HG03442 (cell line): ENCODE measurements around the gene NCOA5.
A peak's percentile ranks its signal among the peaks of the same experiment; 100 is the strongest.
"Not testable (repeated sequence)": the region's sequence is repeated elsewhere in the genome, so short reads cannot be mapped to it uniquely, and the experiment has no call there.

Source experiments
- ATAC-seq: cut with Tn5 transposase; IDR thresholded peaks from one replicate; pipeline ENCODE4 v1.9.1; 2021; ENCODE audit warnings: mild to moderate bottlenecking, moderate library complexity; ENCODE audit not compliant: unreplicated experiment

The NCOA5 gene

GRCh38 chr20:46121184-46121930, 31.6 kb upstream of the NCOA5 start:
- ATAC-seq: no peak

DNA sequence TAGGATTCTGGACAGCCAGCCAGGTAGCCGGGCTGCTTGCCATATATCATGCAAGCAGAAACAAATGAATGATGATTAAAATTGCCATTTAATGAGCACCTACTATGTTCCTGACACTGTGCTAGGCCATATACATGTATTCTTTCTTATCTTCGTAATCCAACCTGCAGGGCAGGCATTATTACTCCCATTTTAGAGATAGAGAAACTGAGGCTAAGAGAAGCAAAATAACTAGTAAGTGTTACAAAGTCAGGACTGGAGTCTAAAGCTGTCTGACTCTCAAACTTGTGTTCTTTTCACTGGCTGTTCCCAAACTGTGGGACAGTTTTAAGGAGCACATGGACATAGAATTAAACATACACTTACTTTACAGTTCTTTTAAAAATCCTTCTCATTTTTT, 30.4 kb upstream of the NCOA5 start:
- ATAC-seq: no peak

DNA sequence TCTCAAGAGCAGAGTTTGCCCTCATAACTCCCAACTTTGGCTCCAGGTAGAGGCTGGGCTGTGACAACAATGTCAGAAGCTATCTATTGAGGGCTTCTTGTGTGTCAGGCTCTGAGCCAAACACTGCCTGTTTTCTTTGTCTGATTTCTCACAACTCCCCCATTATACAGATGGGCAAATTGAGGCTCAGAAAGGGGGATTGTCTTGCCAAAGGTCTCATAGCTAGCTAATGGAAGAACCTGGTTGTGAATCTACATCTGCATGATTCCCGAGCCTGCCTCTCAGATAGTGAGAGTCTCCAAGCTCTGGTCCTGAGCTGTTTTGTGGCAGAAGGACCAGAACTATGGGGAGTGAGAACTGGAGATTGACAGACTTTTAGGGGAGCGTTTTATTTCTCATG, 29.8 kb upstream of the NCOA5 start:
- ATAC-seq: no peak

DNA sequence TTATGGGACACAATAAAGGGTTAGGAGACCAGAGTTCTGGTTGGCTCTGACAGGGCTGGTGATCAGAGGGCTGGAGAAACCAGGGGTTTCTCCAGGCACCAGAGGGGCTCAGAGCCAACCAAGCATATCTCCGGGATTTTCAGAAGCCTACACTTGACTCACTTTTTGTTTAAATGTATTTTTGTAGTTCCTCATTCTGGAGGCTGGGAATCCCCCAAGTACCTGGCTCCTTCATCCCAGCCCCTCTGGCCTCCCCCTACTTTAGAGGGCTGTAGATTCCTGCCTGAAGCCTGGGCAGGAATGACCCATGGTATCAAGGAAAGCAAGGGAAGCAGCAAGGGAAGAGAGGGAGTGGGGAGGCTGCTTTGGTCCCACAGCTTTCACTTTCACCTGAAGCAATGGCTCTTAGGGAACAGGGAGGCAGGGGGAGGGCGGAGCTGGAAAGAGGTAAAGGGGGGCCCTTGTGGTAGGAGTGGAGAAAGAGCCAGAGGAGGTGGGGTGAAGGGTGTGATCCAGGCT, 29.3 kb upstream of the NCOA5 start:
- ATAC-seq: peak; percentile 24

DNA sequence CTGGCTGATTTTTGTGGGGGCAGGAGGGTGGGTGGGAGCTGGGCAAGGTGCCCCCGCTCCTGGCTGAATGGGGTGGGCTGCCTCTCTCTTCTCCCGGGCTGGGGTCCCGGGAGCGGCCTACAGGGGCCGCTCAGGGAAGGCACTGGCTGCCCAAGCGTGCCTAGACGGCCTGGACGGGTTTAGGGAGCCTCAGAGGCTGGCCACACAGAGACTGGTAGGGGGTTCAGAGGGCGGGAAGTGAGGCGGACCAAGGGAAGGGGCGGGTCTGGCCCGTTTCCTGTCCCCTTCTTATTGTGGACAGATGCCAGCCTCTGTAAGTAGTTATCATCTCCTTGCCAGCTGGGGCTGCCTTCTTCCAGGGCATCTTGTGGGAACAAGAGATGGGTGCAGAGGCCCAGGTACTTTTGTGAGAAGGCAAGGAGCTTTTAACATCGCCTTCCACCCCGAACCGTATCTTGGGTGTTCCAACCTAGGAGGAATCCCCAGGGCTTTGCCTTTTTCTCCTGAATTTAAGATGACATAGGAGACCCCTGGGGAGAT, 28.8 kb upstream of the NCOA5 start:
- peak; percentile 30 for ATAC-seq

- ATAC-seq: peak; percentile 67
Measured at GRCh38 chr20:46117704-46118467, 28.1 kb upstream of the NCOA5 start, which contains the start of gene CD40. Gene CD40, plus strand, starts transcription at chr20:46118314. Its CDS starts 30 bp downstream, at chr20:46118344.

- ATAC-seq: no peak
Measured at GRCh38 chr20:46114449-46114848, 24.7 kb upstream of the NCOA5 start.

DNA sequence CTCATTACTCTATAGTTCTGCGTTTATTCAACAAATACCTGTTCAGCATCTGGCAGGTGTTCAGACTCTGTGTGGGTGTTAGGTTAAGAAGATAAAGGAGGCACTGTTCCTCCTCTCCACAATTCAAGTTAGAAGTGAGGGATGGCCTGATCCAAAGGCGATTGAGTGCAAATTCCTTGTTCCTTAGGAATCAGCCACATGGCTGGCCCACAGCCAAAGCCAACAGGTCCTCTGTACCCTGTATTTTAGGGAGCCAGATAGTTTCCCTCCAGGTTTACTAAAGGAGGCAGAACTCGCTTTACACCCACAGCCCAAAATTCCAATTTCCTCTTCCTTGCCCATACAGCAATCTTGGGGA, 23.3 kb upstream of the NCOA5 start:
- no peak for ATAC-seq

- ATAC-seq: no peak
Measured at GRCh38 chr20:46112430-46113112, 22.8 kb upstream of the NCOA5 start.

DNA sequence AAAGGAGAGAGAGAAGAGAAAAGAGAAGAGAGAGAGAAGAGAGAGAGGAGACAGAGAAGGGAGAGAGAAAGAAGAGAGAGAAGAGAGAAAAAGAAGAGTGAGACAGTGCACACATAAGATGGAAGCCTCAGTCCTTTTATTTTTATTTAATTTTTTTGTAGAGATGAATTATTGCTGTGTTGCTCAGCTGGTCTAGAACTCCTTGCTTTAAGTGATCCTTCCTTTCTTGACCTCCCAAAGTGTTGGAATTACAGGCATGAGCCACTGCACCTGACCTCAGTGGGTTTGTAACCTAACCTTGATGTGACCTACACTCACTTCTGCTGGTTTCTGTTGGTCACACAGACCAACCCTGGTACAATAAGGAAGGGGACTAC, 22.1 kb upstream of the NCOA5 start:
- ATAC-seq: no peak

DNA sequence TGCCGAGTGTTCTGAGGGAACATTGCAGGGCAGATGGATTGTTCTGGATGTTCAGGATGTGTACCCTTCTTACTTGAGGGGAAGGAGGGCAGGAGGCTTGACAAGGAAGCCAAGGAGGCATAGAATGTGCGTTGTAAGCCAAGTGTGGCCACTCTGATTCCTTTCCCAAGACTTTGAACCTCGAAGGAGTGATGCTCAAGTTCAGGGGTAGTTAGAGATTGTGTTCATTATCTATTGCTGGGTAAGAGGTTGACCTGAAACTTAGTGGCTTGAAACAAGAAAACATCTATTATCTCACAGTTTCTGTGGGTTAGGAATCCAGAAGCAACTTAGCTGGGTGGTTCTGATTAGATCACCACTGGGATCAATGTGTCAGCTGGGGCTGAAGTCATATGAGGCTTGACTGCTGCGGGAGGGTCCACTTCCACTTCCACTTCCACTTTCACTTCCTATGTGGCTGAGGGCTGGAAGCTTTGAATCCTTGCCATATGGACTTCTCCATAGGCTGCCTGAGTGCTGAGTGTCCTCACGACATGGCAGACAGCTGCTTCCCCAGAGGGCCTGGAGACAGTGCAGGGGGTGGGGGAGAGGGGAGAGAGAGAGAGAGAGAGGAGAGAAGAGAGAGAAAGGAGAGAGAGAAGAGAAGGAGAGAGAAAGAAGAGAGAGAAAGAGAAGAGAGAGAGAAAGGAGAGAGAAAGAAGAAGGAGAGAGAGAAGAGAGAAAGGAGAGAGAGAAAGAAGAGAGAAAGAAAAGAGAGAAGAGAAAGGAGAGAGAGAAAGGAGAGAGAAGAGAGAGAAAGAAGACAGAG, 21.5 kb upstream of the NCOA5 start:
- ATAC-seq: peak; percentile 44

DNA sequence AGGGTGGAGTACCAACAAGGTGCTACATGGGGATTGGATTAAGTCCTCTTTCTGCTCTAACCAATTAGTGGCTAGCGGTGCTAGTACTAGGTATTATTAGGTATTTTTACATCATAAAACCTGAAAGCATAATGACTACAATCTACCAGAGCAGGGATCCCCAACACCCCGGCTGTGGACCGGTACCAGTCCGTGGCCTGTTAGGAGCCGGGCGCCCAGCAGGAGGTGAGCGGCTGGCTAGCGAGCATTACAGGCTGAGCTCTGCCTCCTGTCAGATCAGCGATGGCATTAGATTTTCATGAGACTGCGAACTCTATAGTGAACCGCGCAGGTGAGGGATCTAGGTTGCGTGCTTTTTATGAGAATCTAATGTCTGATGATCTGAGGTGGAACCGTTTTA, 19.2 kb upstream of the NCOA5 start:
- no peak for ATAC-seq

- peak; percentile 76 for ATAC-seq
Measured at GRCh38 chr20:46108435-46108841, 18.7 kb upstream of the NCOA5 start.

GRCh38 chr20:46107061-46107460, 17.3 kb upstream of the NCOA5 start:
- ATAC-seq: no peak

DNA sequence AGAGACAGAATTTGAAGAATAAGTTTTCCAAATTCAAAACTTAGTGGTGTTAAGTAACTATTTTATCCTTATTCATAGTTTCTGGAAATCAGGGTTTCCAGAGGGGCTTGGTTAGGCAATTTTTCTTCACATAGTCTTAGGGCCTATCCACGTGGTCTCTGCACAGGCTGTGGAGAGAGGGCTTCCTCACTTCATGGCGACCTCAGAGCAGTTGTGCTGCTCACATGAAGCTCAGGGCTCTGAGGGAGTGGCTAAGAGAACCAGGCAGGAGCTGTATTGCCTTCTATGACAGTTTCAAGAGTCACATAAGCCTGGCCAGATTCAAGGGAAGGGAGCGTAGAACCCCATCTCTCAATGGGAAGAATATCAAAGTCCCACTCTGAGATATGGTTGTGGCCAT, 14.5 kb upstream of the NCOA5 start:
- no peak for ATAC-seq

DNA sequence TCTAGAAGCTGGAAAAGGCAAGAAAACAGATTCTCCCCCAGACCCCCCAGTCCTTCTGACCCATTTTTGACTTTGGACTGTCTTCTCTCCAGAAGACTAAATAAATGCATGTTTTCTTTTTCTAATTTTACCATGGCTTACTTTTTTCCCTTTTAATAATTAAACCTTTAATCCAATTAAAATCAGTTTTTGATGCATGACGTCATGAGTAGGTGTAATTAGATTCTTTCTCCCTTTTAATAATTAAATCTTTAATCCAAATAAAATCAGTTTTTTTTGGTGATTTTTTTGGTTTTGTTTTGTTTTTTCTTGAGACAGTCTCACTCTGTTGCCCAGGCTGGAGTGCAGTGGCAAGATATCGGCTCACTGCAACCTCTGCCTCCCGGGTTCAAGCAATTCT, 13.2 kb upstream of the NCOA5 start:
- no peak for ATAC-seq

GRCh38 chr20:46101957-46102356, 12.2 kb upstream of the NCOA5 start:
- ATAC-seq: no peak

GRCh38 chr20:46100988-46101387, 11.2 kb upstream of the NCOA5 start:
- ATAC-seq: no peak

DNA sequence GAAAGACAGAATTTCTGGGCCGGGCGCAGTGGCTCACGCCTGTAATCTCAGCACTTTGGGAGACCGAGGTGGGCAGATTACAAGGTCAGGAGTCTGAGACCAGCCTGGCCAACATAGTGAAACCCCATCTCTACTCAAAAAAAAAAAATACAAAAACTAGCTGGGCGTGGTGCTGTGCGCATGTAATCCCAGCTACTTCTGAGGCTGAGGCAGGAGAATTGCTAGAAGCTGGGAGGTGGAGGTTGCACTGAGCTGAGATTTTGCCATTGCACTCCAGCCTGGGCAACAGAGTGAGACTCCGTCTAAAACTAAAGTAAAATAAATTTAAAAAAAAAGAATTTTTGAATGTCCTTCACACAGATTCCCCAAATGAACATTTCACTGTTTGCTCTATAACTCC, 10.7 kb upstream of the NCOA5 start:
- not testable (repeated sequence) for ATAC-seq

DNA sequence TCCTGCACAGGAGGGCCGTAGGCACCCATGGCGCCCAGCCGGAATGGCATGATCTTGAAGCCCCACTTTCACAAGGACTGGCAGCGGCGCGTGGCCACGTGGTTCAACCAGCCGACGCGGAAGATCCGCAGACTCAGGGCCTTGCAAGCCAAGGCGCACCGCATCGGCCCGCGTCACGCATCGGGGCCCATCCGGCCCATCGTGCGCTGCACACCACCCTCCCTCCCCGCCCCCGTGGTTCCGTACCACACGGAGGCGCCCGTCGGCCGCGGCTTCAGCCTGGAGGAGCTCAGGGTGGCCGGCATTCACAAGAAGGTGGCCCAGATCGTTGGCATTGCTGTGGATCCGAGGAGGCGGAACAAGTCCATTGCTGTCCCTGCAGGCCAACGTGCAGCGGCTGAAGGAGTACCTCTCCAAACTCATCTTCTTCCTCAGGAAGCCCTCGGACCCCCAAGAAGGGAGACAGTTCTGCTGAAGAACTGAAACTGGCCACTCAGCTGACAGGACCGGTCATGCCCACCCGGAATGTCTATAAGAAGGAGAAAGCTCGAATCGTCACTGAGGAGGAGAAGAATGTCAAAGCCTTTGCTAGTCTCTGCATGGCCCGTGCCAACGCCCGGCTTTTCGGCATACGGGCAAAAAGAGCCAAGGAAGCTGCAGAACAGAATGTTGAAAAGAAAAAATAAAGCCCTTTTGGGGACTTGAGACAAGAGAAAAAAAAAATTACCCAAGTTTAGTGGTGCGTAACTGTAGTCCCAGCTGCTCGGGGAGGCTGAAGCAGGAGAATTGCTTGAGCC, 9.9 kb upstream of the NCOA5 start:
- ATAC-seq: no peak
